Stomach (tissue), 4 donors: ENCODE results near the gene SPN.

Source experiments
- EP300 ChIP-seq: sonication (generic); formaldehyde crosslinking; IDR thresholded peaks from one replicate; pipeline ENCODE4 v1.6.1; 2017; ENCODE audit warnings: antibody characterized with exemption
- POLR2A ChIP-seq, 4 donors: fragments of 450-650 bp; IDR thresholded peaks; one replicate each; pipeline ENCODE4 v1.6.1; 2016; ENCODE audit warnings: antibody characterized with exemption in 4 of 4, control low read depth in 2 of 4, mild to moderate bottlenecking in 1 of 4, moderate library complexity in 1 of 4
- POLR2AphosphoS5 ChIP-seq, 3 donors: sonication (generic); formaldehyde crosslinking; IDR thresholded peaks; one replicate each; pipeline ENCODE4 v1.6.1; 2016; ENCODE audit warnings: antibody characterized with exemption in 3 of 3
- TF ChIP-seq, protein P1 (sequence below), 7 experiments: fragments of 450-650 bp in 4 of 7; fragments of 200-600 bp in 3 of 7; sonication (generic) in 3 of 7; IDR thresholded peaks; one replicate each; pipeline ENCODE4 v1.5.1; 2016 to 2019; ENCODE audit warnings: antibody characterized with exemption in 7 of 7, control low read depth in 2 of 7, mild to moderate bottlenecking in 1 of 7

DNA sequence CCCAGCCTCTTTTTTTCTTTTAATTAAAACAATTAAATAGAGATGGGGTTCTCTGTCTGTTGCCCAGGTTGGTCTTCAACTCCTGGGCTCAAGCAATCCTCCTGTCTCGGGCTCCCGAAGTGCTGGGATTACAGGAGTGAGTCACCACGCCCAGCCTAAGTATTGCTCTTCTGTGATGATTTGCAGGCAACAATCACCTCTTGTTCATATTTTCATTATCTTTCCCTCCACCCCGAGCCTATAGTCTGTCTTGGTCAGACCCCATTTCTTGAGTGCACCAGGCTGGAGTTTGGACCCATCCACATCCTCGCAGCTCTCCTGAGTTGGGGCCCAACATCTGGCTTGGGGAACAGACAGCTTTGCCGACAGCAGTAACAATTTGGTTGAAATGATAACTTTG is 4.3 kb upstream of the SPN start:
- TF ChIP-seq, protein P1, sequence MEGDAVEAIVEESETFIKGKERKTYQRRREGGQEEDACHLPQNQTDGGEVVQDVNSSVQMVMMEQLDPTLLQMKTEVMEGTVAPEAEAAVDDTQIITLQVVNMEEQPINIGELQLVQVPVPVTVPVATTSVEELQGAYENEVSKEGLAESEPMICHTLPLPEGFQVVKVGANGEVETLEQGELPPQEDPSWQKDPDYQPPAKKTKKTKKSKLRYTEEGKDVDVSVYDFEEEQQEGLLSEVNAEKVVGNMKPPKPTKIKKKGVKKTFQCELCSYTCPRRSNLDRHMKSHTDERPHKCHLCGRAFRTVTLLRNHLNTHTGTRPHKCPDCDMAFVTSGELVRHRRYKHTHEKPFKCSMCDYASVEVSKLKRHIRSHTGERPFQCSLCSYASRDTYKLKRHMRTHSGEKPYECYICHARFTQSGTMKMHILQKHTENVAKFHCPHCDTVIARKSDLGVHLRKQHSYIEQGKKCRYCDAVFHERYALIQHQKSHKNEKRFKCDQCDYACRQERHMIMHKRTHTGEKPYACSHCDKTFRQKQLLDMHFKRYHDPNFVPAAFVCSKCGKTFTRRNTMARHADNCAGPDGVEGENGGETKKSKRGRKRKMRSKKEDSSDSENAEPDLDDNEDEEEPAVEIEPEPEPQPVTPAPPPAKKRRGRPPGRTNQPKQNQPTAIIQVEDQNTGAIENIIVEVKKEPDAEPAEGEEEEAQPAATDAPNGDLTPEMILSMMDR (IDR thresholded peaks at IDR 0.05) = no peak
- TF ChIP-seq POLR2A (IDR thresholded peaks at IDR 0.05) (no peak), EP300 (no peak), POLR2AphosphoS5 (IDR thresholded peaks at IDR 0.05) (no peak)
